Measurements from ENCODE around the gene SPOCK3. TPM values are rescaled to one million over a fixed set of nuclear protein-coding genes. Genes with fewer than 3 reads are reported as not detected.
"Not testable (repeated sequence)": the region's sequence is repeated elsewhere in the genome, so short reads cannot be mapped to it uniquely, and the experiment has no call there.

Gene SPOCK3
- total RNA-seq, 1 experiment from 2014 or later, result 1.9 TPM

DNA sequence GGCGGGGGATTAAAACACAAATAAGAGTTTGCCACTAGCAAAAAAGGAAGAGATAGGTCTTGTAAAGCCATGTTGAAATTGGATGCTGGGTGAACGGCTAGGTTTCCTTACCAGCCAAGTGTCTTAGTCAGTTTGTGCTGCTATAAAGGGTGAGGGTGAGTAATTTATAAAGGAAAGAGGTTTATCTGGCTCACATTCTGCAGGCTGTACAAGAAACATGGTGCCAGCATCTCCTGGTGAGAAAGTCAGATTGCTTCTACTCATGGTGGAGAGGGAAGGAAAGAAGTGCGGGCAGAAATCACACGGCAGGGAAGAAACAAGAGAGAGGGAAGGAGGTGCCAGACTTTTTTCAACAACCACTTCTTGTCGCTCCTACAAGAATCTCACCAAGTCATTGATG, 507.5 kb downstream of the SPOCK3 start:
- H3K27ac ChIP-seq (ENCODE audit: low read length), result no peak overlapping the region
- no peaks in the 10 kb centered on the region for H3K36me3 ChIP-seq (ENCODE audit: low read depth, low read length)
- ATAC-seq (no peak), DNase-seq (no peak)
- H3K9me2 ChIP-seq (replicated peaks; ENCODE audit: low read length), result no peaks in the 10 kb centered on the region
- intact Hi-C loops (cut with micrococcal nuclease), result no loop called here
- no peaks in the 10 kb centered on the region for H3K9me3 ChIP-seq (ENCODE audit: low read length)
- H3K4me2 ChIP-seq (ENCODE audit: low read length), result no peak overlapping the region
- ChIA-PET POLR2A (ENCODE audit: unreplicated experiment) (no interaction called here), CTCF (no interaction called here)
- H2AFZ ChIP-seq (ENCODE audit: low read length), result no peak overlapping the region
- H3K4me3 ChIP-seq (ENCODE audit: low read length), result no peak overlapping the region
- TF ChIP-seq CTCF (conservative IDR thresholded peaks at IDR 0.05; ENCODE audit: low read depth, low read length) (no peak), EZH2 (IDR thresholded peaks at IDR 0.05; ENCODE audit: low read length, unreplicated experiment) (no peak), EZH2phosphoT487 (IDR thresholded peaks at IDR 0.05; ENCODE audit: borderline replicate concordance, low read length) (no peak)
- H3K9ac ChIP-seq (ENCODE audit: low read length), result no peak overlapping the region
- peaks cover 9% of the 10 kb centered on the region for H3K4me1 ChIP-seq (ENCODE audit: insufficient read depth, low read length)
- H3F3A ChIP-seq (ENCODE audit: low read length, unreplicated experiment), result no peaks in the 10 kb centered on the region
- H3K27me3 ChIP-seq (ENCODE audit: low read length), result no peaks in the 10 kb centered on the region
- BruUV-seq (replicated peaks), result no TSS peak
- no peaks in the 10 kb centered on the region for H4K20me1 ChIP-seq (ENCODE audit: low read length)
- H3K79me2 ChIP-seq (ENCODE audit: low read length), result no peaks in the 10 kb centered on the region

DNA sequence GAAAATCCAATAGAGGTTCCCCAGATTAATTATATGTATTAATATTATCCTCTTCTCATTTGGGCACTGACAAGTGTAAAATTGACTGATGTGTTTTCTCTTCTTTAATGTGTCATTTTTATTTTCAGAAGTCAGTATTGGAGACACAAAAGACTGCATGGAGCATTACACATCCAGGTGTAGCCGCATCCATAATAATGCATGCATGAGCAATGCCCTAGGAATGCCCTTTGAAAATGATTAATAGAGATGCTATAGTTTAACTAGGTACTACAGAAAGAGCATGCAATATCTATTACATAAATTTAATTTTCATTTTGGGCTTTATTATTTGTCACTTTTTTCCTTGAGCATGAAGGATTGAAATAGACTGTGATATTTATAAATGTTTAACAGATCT, 509.9 kb downstream of the SPOCK3 start:
- no peak overlapping the region for H3K4me2 ChIP-seq (ENCODE audit: low read length)
- H2AFZ ChIP-seq (ENCODE audit: low read length), result no peak overlapping the region
- H3F3A ChIP-seq (ENCODE audit: low read length, unreplicated experiment), result no peaks in the 10 kb centered on the region
- H3K9me2 ChIP-seq (replicated peaks; ENCODE audit: low read length), result no peaks in the 10 kb centered on the region
- H3K27ac ChIP-seq (ENCODE audit: low read length), result no peak overlapping the region
- H3K4me1 ChIP-seq (ENCODE audit: insufficient read depth, low read length), result peaks cover 9% of the 10 kb centered on the region
- no peak overlapping the region for H3K9ac ChIP-seq (ENCODE audit: low read length)
- no peaks in the 10 kb centered on the region for H3K36me3 ChIP-seq (ENCODE audit: low read depth, low read length)
- BruUV-seq (replicated peaks), result no TSS peak
- peak; percentile 72 for DNase-seq
- intact Hi-C loops (cut with micrococcal nuclease), result no loop called here
- H4K20me1 ChIP-seq (ENCODE audit: low read length), result no peaks in the 10 kb centered on the region
- peak; percentile 71 for ATAC-seq
- no peak overlapping the region for H3K4me3 ChIP-seq (ENCODE audit: low read length)
- no peaks in the 10 kb centered on the region for H3K79me2 ChIP-seq (ENCODE audit: low read length)
- no peaks in the 10 kb centered on the region for H3K9me3 ChIP-seq (ENCODE audit: low read length)
- TF ChIP-seq CTCF (conservative IDR thresholded peaks at IDR 0.05; ENCODE audit: low read depth, low read length) (no peak), EZH2phosphoT487 (IDR thresholded peaks at IDR 0.05; ENCODE audit: borderline replicate concordance, low read length) (no peak), EZH2 (IDR thresholded peaks at IDR 0.05; ENCODE audit: low read length, unreplicated experiment) (no peak)
- no peaks in the 10 kb centered on the region for H3K27me3 ChIP-seq (ENCODE audit: low read length)
- POLR2A ChIA-PET (ENCODE audit: unreplicated experiment), result no interaction called here
- CTCF ChIA-PET, result no interaction called here

DNA sequence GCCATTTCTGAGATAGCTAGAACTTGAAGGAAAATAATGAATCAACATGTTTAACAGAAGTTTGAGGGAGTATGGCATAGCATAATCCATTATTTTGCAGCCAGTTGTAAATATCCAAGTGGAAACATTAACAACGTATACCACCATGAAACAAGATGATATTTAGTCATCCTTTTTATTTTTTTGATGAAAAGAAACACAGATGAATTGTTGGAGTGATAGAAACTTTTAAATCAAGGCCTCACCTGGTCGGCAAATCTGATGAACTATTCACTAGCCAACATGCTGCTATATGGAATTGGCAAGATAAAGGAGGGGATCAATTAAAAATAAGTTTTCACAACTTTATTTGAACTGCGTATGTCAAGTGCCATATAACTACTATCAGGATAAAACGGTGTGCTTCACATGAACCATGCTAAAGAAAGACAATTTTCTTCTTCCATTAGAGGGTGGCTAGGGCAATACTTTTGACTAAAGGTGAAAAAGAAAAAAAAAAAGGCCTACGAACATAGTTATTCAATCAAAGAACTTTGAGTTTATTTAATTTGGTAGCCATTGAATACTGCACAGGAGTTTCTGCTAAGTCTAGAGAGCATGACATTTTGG, 510.7 kb downstream of the SPOCK3 start:
- no peaks in the 10 kb centered on the region for H3K9me2 ChIP-seq (replicated peaks; ENCODE audit: low read length)
- BruUV-seq (replicated peaks), result no TSS peak
- no peaks in the 10 kb centered on the region for H3F3A ChIP-seq (ENCODE audit: low read length, unreplicated experiment)
- peaks cover 9% of the 10 kb centered on the region for H3K4me1 ChIP-seq (ENCODE audit: insufficient read depth, low read length)
- H3K9me3 ChIP-seq (ENCODE audit: low read length), result no peaks in the 10 kb centered on the region
- no peak overlapping the region for H3K4me2 ChIP-seq (ENCODE audit: low read length)
- no peak overlapping the region for H2AFZ ChIP-seq (ENCODE audit: low read length)
- POLR2A ChIA-PET (ENCODE audit: unreplicated experiment), result no interaction called here
- DNase-seq (no peak), ATAC-seq (no peak)
- CTCF ChIA-PET, result no interaction called here
- H3K27me3 ChIP-seq (ENCODE audit: low read length), result no peaks in the 10 kb centered on the region
- H3K36me3 ChIP-seq (ENCODE audit: low read depth, low read length), result no peaks in the 10 kb centered on the region
- no peak overlapping the region for H3K9ac ChIP-seq (ENCODE audit: low read length)
- intact Hi-C loops (cut with micrococcal nuclease), result no loop called here
- no peak overlapping the region for H3K4me3 ChIP-seq (ENCODE audit: low read length)
- H4K20me1 ChIP-seq (ENCODE audit: low read length), result no peaks in the 10 kb centered on the region
- TF ChIP-seq CTCF (conservative IDR thresholded peaks at IDR 0.05; ENCODE audit: low read depth, low read length), result no peak
- no peak for TF ChIP-seq EZH2phosphoT487 (IDR thresholded peaks at IDR 0.05; ENCODE audit: borderline replicate concordance, low read length)
- TF ChIP-seq EZH2 (IDR thresholded peaks at IDR 0.05; ENCODE audit: low read length, unreplicated experiment), result no peak
- no peak overlapping the region for H3K27ac ChIP-seq (ENCODE audit: low read length)
- H3K79me2 ChIP-seq (ENCODE audit: low read length), result no peaks in the 10 kb centered on the region

DNA sequence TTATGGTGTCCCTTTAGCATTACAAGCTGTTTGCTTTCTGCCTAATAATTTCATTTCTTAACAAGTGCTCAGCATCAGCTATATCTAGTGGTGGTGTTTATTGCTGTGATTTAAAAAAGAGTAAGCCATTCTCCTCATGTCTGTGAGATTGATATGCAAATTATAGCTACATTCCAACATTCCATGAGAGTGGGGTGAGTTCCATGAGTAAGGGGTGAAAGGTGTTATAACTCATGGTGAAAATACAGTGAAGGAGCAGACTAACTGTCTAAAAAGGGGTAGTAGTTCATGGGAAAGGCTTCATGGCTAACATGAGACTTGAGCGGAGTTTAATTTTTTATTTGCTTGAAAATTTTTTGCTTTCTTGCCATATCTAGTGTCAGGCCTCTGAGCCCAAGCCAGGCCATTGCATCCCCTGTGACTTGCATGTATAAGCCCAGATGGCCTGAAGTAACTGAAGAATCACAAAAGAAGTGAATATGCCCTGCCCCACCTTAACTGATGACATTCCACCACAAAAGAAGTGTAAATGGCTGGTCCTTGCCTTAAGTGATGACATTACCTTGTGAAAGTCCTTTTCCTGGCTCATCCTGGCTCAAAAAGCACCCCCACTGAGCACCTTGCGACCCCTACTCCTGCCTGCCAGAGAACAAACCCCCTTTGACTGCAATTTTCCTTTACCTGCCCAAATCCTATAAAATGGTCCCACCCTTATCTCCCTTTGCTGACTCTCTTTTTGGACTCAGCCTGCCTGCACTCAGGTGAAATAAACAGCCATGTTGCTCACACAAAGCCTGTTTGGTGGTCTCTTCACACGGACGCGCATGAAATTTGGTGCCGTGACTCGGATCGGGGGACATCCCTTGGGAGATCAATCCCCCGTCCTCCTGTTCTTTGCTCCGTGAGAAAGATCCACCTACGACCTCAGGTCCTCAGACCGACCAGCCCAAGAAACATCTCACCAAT, 518.3 kb downstream of the SPOCK3 start:
- BruUV-seq (replicated peaks); H3K9me2 ChIP-seq (replicated peaks; ENCODE audit: low read length); H3K4me3 ChIP-seq (ENCODE audit: low read length); H3K27me3 ChIP-seq (ENCODE audit: low read length); POLR2A ChIA-PET (ENCODE audit: unreplicated experiment); H3F3A ChIP-seq (ENCODE audit: low read length, unreplicated experiment); DNase-seq; H3K36me3 ChIP-seq (ENCODE audit: low read depth, low read length); intact Hi-C loops (cut with micrococcal nuclease); H3K79me2 ChIP-seq (ENCODE audit: low read length); H3K9me3 ChIP-seq (ENCODE audit: low read length); H2AFZ ChIP-seq (ENCODE audit: low read length); H3K27ac ChIP-seq (ENCODE audit: low read length); ATAC-seq; H3K9ac ChIP-seq (ENCODE audit: low read length); CTCF ChIA-PET; H3K4me1 ChIP-seq (ENCODE audit: insufficient read depth, low read length); H3K4me2 ChIP-seq (ENCODE audit: low read length); H4K20me1 ChIP-seq (ENCODE audit: low read length): not testable (repeated sequence)

All from PC-3 (cell line).